H9 (cell line): ENCODE results near the gene FOXN4. TPM values are rescaled to one million over a fixed set of nuclear protein-coding genes. Genes with fewer than 3 reads are reported as not detected.

Source experiments
- DNase-seq: peaks from one replicate; pipeline ENCODE4 v3.0.0-alpha.2; 2017
- H2AFZ ChIP-seq: one replicate; pipeline ENCODE4 v1.6.1; 2013; ENCODE audit warnings: mild to moderate bottlenecking, low read length, control low read depth, moderate library complexity
- H2AK5ac ChIP-seq: 2 replicates; pipeline ENCODE4 v1.6.1; 2013; ENCODE audit warnings: low read length, control low read depth, mixed read lengths; ENCODE audit not compliant: insufficient read length
- H2BK120ac ChIP-seq: one replicate; pipeline ENCODE4 v1.6.1; 2013; ENCODE audit warnings: low read depth, mild to moderate bottlenecking, low read length, control low read depth, inconsistent platforms; ENCODE audit not compliant: poor library complexity, severe bottlenecking
- H2BK12ac ChIP-seq: 2 replicates; pipeline ENCODE4 v1.6.1; 2013; ENCODE audit warnings: low read length, control low read depth, mixed read lengths, low read depth; ENCODE audit not compliant: insufficient read length
- H2BK15ac ChIP-seq: 2 replicates; pipeline ENCODE4 v1.6.1; 2013; ENCODE audit warnings: low read depth, low read length, control low read depth
- H2BK20ac ChIP-seq: one replicate; pipeline ENCODE4 v1.6.1; 2013; ENCODE audit warnings: low read depth, mild to moderate bottlenecking, low read length, control low read depth, inconsistent platforms; ENCODE audit not compliant: poor library complexity, severe bottlenecking
- H2BK5ac ChIP-seq: 2 replicates; pipeline ENCODE4 v1.6.1; 2013; ENCODE audit warnings: low read length, control low read depth, mixed read lengths; ENCODE audit not compliant: insufficient read length
- H3K14ac ChIP-seq: 2 replicates; pipeline ENCODE4 v1.6.1; 2013; ENCODE audit warnings: low read length, control low read depth; ENCODE audit not compliant: insufficient read depth
- H3K18ac ChIP-seq: 2 replicates; pipeline ENCODE4 v1.6.1; 2013; ENCODE audit warnings: low read depth, mild to moderate bottlenecking, mixed read lengths, low read length, control low read depth; ENCODE audit not compliant: insufficient read length
- H3K23ac ChIP-seq: 2 replicates; pipeline ENCODE4 v1.6.1; 2013; ENCODE audit warnings: low read length, control low read depth, mixed read lengths, low read depth; ENCODE audit not compliant: insufficient read length
- H3K23me2 ChIP-seq: 2 replicates; pipeline ENCODE4 v1.6.1; 2013; ENCODE audit warnings: low read depth, mild to moderate bottlenecking, mixed read lengths, low read length, control low read depth; ENCODE audit not compliant: insufficient read length, poor library complexity, severe bottlenecking
- H3K27ac ChIP-seq: 2 replicates; pipeline ENCODE4 v1.5.1; 2013; ENCODE audit warnings: low read length, control low read depth, mixed read lengths, low read depth; ENCODE audit not compliant: insufficient read length
- H3K27me3 ChIP-seq: 2 replicates; pipeline ENCODE4 v1.6.1; 2013; ENCODE audit warnings: low read length, control low read depth, inconsistent platforms; ENCODE audit not compliant: insufficient read depth
- H3K4ac ChIP-seq: 2 replicates; pipeline ENCODE4 v1.6.1; 2013; ENCODE audit warnings: low read depth, mild to moderate bottlenecking, control low read depth, inconsistent platforms, low read length, moderate library complexity
- H3K4me1 ChIP-seq: 2 replicates; pipeline ENCODE4 v1.6.1; 2013; ENCODE audit warnings: low read length, control low read depth, inconsistent platforms; ENCODE audit not compliant: insufficient read depth
- H3K4me2 ChIP-seq: 2 replicates; pipeline ENCODE4 v1.6.1; 2013; ENCODE audit warnings: low read length, control low read depth, mixed read lengths; ENCODE audit not compliant: insufficient read length, insufficient read depth
- H3K56ac ChIP-seq: 2 replicates; pipeline ENCODE4 v1.6.1; 2013; ENCODE audit warnings: low read depth, mild to moderate bottlenecking, mixed read lengths, low read length, control low read depth; ENCODE audit not compliant: insufficient read length
- H3K79me1 ChIP-seq: 2 replicates; pipeline ENCODE4 v1.6.1; 2013; ENCODE audit warnings: low read depth, mild to moderate bottlenecking, moderate library complexity, low read length, control low read depth, inconsistent platforms; ENCODE audit not compliant: insufficient read depth, poor library complexity, severe bottlenecking
- H3K79me2 ChIP-seq: 2 replicates; pipeline ENCODE4 v1.6.1; 2013; ENCODE audit warnings: low read length, control low read depth, inconsistent platforms; ENCODE audit not compliant: insufficient read depth
- H3K9ac ChIP-seq: 2 replicates; pipeline ENCODE4 v1.6.1; 2013; ENCODE audit warnings: low read length, control low read depth, mixed read lengths; ENCODE audit not compliant: insufficient read length; ENCODE audit errors: extremely low read depth
- H3K9me3 ChIP-seq: one replicate; pipeline ENCODE4 v1.6.1; 2013; ENCODE audit warnings: low read depth, low read length, inconsistent platforms; ENCODE audit not compliant: control insufficient read depth
- H3T11ph ChIP-seq: one replicate; pipeline ENCODE4 v1.6.1; 2013; ENCODE audit warnings: mild to moderate bottlenecking, low read length, control low read depth, inconsistent platforms
- H4K20me1 ChIP-seq: one replicate; pipeline ENCODE4 v1.6.1; 2013; ENCODE audit not compliant: control insufficient read depth, insufficient read length, insufficient read depth
- H4K5ac ChIP-seq: 2 replicates; pipeline ENCODE4 v1.6.1; 2013; ENCODE audit warnings: low read depth, mild to moderate bottlenecking, mixed read lengths, low read length, control low read depth; ENCODE audit not compliant: insufficient read length
- H4K8ac ChIP-seq: replicated peaks from 2 replicates; pipeline ENCODE4 v1.6.1; 2013; ENCODE audit warnings: low read length, control low read depth, mixed read lengths, low read depth; ENCODE audit not compliant: insufficient read length
- H4K91ac ChIP-seq: 2 replicates; pipeline ENCODE4 v1.6.1; 2013; ENCODE audit warnings: low read depth, mild to moderate bottlenecking, moderate library complexity, mixed read lengths, low read length, control low read depth; ENCODE audit not compliant: insufficient read length
- H3K27ac Mint-ChIP-seq, 3 experiments: 2 replicates in 2 of 3; 3 replicates in 1 of 3; pipeline ENCODE4 v1.8.0; 2020 to 2021; ENCODE audit warnings: mixed read lengths in 3 of 3, mild to moderate bottlenecking in 1 of 3, moderate library complexity in 1 of 3
- H3K27me3 Mint-ChIP-seq: 2 replicates; pipeline ENCODE4 v1.8.0; 2021; ENCODE audit warnings: low read depth, mild to moderate bottlenecking, moderate library complexity, mixed read lengths
- H3K36me3 Mint-ChIP-seq, 3 experiments: 2 replicates in 2 of 3; 3 replicates in 1 of 3; pipeline ENCODE4 v1.8.0; 2020 to 2021; ENCODE audit warnings: low read depth in 3 of 3, mixed read lengths in 3 of 3; ENCODE audit not compliant: insufficient read depth in 1 of 3
- H3K4me1 Mint-ChIP-seq, 2 experiments: 2 replicates each; pipeline ENCODE4 v1.8.0; 2020; ENCODE audit warnings: mixed read lengths in 2 of 2
- H3K4me3 Mint-ChIP-seq, 2 experiments: 2 replicates in 1 of 2; 3 replicates in 1 of 2; pipeline ENCODE4 v1.8.0; 2020 to 2021; ENCODE audit warnings: mild to moderate bottlenecking in 2 of 2, mixed read lengths in 2 of 2, moderate library complexity in 1 of 2
- H3K9me3 Mint-ChIP-seq, 2 experiments: 2 replicates in 1 of 2; 3 replicates in 1 of 2; pipeline ENCODE4 v1.8.0; 2020; ENCODE audit warnings: mild to moderate bottlenecking in 2 of 2, mixed read lengths in 2 of 2, moderate library complexity in 1 of 2
- CTCF ChIP-seq: fragments of 200-600 bp; sonication (generic); conservative IDR thresholded peaks from 3 replicates; pipeline ENCODE4 v1.8.0; 2021; ENCODE audit warnings: antibody characterized with exemption, mild to moderate bottlenecking
- WGBS: extraction: QIAGEN DNeasy Blood & Tissue Kit; methylation state at CpG from one replicate; pipeline ENCODE4 v1.1.7; 2013; ENCODE audit warnings: missing lambda C conversion rate, low lambda C conversion rate, mixed read lengths; ENCODE audit not compliant: insufficient read length; ENCODE audit errors: extremely low coverage; 5-methylcytosine and 5-hydroxymethylcytosine counted together
- total RNA-seq: library from RNA; stranded (reverse); gene quantifications from 2 replicates; pipeline ENCODE4 v1.2.1, GENCODE V29; 2021

Gene FOXN4
- total RNA-seq, 1 experiment from 2014 or later: 0.39 TPM

DNA sequence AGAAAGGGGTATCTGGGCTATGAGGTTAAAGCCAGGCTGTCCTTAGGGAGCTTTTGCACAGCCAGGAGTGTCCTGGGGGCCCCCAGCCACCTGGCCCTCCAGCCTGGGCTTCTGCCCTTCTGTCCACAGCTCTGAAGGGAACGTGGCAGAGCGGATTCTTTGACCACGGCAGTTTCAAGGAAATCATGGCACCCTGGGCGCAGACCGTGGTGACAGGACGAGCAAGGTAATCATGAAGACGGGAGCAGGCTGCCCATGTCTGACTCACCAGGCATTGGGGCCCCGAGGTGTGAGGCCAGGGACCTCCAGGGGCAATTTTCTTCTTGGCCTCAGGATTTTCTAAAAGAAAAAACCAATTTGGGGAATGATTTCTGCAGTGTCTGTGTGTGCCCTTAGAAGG is 53.1 kb downstream of the FOXN4 start:
- no peak overlapping the region for H4K8ac ChIP-seq
- H3K23me2 ChIP-seq: no peaks in the 10 kb centered on the region
- H3K4me2 ChIP-seq: no peak overlapping the region
- no peaks in the 10 kb centered on the region; the same call in 1 of the 2 replicates for H3K4me1 ChIP-seq
- TF ChIP-seq CTCF: no peak
- H3K4ac ChIP-seq: no peak overlapping the region
- H2AFZ ChIP-seq: no peak overlapping the region
- no peaks in the 10 kb centered on the region for H3K9me3 ChIP-seq
- Mint-ChIP-seq H3K4me3 (no peak overlapping the region), H3K36me3 (peaks cover 7 to 27% (median 20%) of the 10 kb centered on the region in 3 experiments; a peak in 6 of 7 replicates), H3K27me3 (no peaks in the 10 kb centered on the region), H3K4me1 (peaks cover 5% of the 10 kb centered on the region in 2 experiments), H3K27ac (no peak overlapping the region), H3K9me3 (peaks cover 5 to 7% of the 10 kb centered on the region in 2 experiments; a peak in 3 of 5 replicates)
- no peak for DNase-seq
- no peak overlapping the region for H2BK12ac ChIP-seq
- no peaks in the 10 kb centered on the region for H3K79me2 ChIP-seq
- no peak overlapping the region for H3K9ac ChIP-seq
- no CpG with 5 or more reads among the region's 8 CpGs for whole genome bisulfite sequencing
- H3K79me1 ChIP-seq: no peaks in the 10 kb centered on the region
- H2AK5ac ChIP-seq: no peak overlapping the region
- no peak overlapping the region for H3K14ac ChIP-seq
- no peak overlapping the region for H3K23ac ChIP-seq
- no peak overlapping the region for H4K91ac ChIP-seq
- no peaks in the 10 kb centered on the region for H3K27me3 ChIP-seq
- H3K18ac ChIP-seq: no peak overlapping the region
- H2BK20ac ChIP-seq: no peak overlapping the region
- no peak overlapping the region for H2BK5ac ChIP-seq
- H2BK120ac ChIP-seq: no peak overlapping the region
- no peaks in the 10 kb centered on the region for H4K20me1 ChIP-seq
- no peak overlapping the region for H2BK15ac ChIP-seq
- H3K27ac ChIP-seq: no peak overlapping the region
- H4K5ac ChIP-seq: no peak overlapping the region
- no peak overlapping the region for H3K56ac ChIP-seq
- H3T11ph ChIP-seq: no peak overlapping the region
